ENCODE results near the gene ARHGEF4. TPM values are rescaled to one million over a fixed set of nuclear protein-coding genes. Genes with fewer than 3 reads are reported as not detected.

ARHGEF4 gene
- total RNA-seq, 1 experiment from 2014 or later, result 12.6 TPM

DNA sequence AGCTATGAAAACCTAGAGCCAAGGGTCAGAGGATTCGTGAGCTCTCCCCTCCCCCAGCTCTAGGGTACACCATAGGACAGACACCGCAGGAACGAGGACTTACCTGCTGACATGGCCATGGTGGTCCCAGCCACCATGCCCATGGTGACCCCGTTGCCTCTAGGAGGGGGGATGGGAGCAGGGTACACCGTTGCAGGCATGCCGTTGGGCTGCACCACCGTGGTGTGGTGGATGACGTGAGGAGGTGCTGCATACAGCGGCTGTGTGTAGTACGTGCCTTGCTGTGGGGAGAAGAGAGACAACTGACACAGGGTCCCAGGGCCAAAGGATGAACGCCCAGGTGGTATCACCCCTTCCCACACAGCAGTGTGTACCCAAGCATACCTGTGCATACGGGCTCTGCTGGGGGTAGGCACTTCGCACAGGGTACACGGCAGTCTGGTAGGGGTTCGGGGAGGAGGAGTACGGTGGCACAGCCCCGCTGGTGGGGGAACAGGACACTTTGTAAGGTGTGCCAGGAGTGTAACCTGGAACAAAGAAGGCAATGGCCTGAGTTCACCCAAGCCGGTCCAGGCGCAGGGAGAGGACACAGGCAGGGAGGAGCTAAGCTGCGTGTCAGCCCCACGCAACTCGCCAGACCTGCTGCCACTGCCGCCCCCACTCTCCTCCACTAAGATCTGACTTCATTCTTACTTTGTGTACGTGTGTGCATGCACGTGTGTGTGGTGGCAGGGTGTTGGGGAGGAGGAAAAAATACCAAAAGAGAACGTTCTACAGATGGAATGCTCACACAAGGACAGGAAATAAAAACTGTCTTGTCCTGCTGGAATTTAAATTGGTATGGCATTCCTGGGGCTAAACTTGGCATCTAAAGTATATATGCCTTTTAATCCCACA lies 218.7 kb downstream of the ARHGEF4 start:
- Histone ChIP-seq H3K27ac (ENCODE audit: insufficient read length, low read depth, low read length) (no peak overlapping the region), H3K79me2 (ENCODE audit: insufficient read depth, low read length) (peaks cover 16% of the 10 kb centered on the region), H3K56ac (ENCODE audit: insufficient read length, low read depth, low read length) (no peak overlapping the region), H3K4me2 (ENCODE audit: insufficient read depth, insufficient read length, low read length) (no peak overlapping the region), H2BK120ac (ENCODE audit: low read depth, low read length, poor library complexity, severe bottlenecking) (no peak overlapping the region), H2AK5ac (ENCODE audit: insufficient read length, low read length) (no peak overlapping the region), H2BK5ac (ENCODE audit: insufficient read length, low read length) (no peak overlapping the region), H3K18ac (ENCODE audit: insufficient read length, low read depth, low read length) (no peak overlapping the region), H3K9ac (ENCODE audit: extremely low read depth, insufficient read length, low read length) (no peak overlapping the region), H3T11ph (ENCODE audit: low read length) (no peak overlapping the region), H4K91ac (ENCODE audit: insufficient read length, low read depth, low read length) (no peak overlapping the region), H2BK20ac (ENCODE audit: low read depth, low read length, poor library complexity, severe bottlenecking) (no peak overlapping the region), H3K14ac (ENCODE audit: insufficient read depth, low read length) (no peak overlapping the region; the same call in 1 of the 2 replicates), H4K8ac (replicated peaks; ENCODE audit: insufficient read length, low read depth, low read length) (no peak overlapping the region), H3K23me2 (ENCODE audit: insufficient read length, low read depth, low read length, poor library complexity, severe bottlenecking) (no peaks in the 10 kb centered on the region), H2BK12ac (ENCODE audit: insufficient read length, low read depth, low read length) (no peak overlapping the region), H4K20me1 (ENCODE audit: control insufficient read depth, insufficient read depth, insufficient read length) (peaks cover 5% of the 10 kb centered on the region), H3K4ac (ENCODE audit: low read depth, low read length) (no peak overlapping the region), H3K23ac (ENCODE audit: insufficient read length, low read depth, low read length) (no peak overlapping the region), H2AFZ (ENCODE audit: low read length) (no peak overlapping the region), H3K79me1 (ENCODE audit: insufficient read depth, low read depth, low read length, poor library complexity, severe bottlenecking) (peaks cover 8% of the 10 kb centered on the region), H2BK15ac (ENCODE audit: low read depth, low read length) (no peak overlapping the region), H3K27me3 (ENCODE audit: insufficient read depth, low read length) (no peaks in the 10 kb centered on the region), H4K5ac (ENCODE audit: insufficient read length, low read depth, low read length) (no peak overlapping the region), H3K4me1 (ENCODE audit: insufficient read depth, low read length) (no peaks in the 10 kb centered on the region; the same call in 1 of the 2 replicates), H3K9me3 (ENCODE audit: control insufficient read depth, low read depth, low read length) (no peaks in the 10 kb centered on the region)
- DNase-seq, result no peak
- Mint-ChIP-seq H3K27me3 (ENCODE audit: low read depth) (no peaks in the 10 kb centered on the region; the same call in 1 of the 2 replicates), H3K4me1 (peaks cover 13 to 20% of the 10 kb centered on the region in 2 experiments), H3K27ac (peak overlapping the region in 2 of 3 experiments; percentile 52 to 82; a peak in 5 of 7 replicates), H3K9me3 (no peaks in the 10 kb centered on the region), H3K36me3 (ENCODE audit: insufficient read depth in 1 of 3, low read depth in 3 of 3) (peaks cover 61 to 88% (median 86%) of the 10 kb centered on the region in 3 experiments; a peak in 6 of 7 replicates), H3K4me3 (no peak overlapping the region)
- TF ChIP-seq, protein P1, sequence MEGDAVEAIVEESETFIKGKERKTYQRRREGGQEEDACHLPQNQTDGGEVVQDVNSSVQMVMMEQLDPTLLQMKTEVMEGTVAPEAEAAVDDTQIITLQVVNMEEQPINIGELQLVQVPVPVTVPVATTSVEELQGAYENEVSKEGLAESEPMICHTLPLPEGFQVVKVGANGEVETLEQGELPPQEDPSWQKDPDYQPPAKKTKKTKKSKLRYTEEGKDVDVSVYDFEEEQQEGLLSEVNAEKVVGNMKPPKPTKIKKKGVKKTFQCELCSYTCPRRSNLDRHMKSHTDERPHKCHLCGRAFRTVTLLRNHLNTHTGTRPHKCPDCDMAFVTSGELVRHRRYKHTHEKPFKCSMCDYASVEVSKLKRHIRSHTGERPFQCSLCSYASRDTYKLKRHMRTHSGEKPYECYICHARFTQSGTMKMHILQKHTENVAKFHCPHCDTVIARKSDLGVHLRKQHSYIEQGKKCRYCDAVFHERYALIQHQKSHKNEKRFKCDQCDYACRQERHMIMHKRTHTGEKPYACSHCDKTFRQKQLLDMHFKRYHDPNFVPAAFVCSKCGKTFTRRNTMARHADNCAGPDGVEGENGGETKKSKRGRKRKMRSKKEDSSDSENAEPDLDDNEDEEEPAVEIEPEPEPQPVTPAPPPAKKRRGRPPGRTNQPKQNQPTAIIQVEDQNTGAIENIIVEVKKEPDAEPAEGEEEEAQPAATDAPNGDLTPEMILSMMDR (conservative IDR thresholded peaks at IDR 0.05), result no peak
- WGBS (ENCODE audit: extremely low coverage, insufficient read length, low lambda C conversion rate), result no CpG with 5 or more reads among the region's 26 CpGs
